Measurements from ENCODE around the gene TMCO4. TPM values are rescaled to one million over a fixed set of nuclear protein-coding genes. Genes with fewer than 3 reads are reported as not detected.
"Not testable (repeated sequence)": the region's sequence is repeated elsewhere in the genome, so short reads cannot be mapped to it uniquely, and the experiment has no call there.

Gene TMCO4
- total and polyA plus RNA-seq, 12 donors: 6.1 to 12.2 (median 8.0) TPM

DNA sequence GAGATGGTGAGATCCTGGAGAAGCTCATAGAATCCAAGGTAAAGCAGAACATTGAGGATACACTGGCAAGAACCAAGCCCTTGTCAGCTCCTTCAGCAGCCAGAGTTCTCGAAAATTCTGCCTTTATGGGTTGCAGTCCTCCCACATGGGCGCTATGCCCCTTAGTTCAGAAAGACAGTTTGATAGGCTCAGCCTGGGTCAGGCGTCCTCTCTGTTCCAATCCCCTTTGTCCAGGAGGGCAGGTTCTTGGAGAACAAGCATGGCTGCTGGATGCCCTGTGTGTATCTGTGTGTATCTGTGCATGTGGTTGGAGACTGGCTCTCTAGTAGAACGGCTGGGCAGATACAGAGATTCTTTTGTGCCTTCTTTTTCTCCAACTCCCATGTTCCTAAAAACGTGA, 163.7 kb downstream of the TMCO4 start:
- Histone ChIP-seq H3K36me3 (no peaks in the 10 kb centered on the region), H3K4me1 (peaks cover 0 to 9% (median 4%) of the 10 kb centered on the region in 9 donors), H3K27me3 (no peaks in the 10 kb centered on the region), H3K9me3 (no peaks in the 10 kb centered on the region), H3K4me3 (no peak overlapping the region), H3K27ac (no peak overlapping the region)
- no peak for DNase-seq
- ATAC-seq: peak in 1 of 8 donors; percentile 11
- intact Hi-C loops (cut with DNase I): no loop called here
- 87 to 92% methylated on average over 5 of the region's 5 CpGs for WGBS, 2 donors
- TF ChIP-seq, protein P1, sequence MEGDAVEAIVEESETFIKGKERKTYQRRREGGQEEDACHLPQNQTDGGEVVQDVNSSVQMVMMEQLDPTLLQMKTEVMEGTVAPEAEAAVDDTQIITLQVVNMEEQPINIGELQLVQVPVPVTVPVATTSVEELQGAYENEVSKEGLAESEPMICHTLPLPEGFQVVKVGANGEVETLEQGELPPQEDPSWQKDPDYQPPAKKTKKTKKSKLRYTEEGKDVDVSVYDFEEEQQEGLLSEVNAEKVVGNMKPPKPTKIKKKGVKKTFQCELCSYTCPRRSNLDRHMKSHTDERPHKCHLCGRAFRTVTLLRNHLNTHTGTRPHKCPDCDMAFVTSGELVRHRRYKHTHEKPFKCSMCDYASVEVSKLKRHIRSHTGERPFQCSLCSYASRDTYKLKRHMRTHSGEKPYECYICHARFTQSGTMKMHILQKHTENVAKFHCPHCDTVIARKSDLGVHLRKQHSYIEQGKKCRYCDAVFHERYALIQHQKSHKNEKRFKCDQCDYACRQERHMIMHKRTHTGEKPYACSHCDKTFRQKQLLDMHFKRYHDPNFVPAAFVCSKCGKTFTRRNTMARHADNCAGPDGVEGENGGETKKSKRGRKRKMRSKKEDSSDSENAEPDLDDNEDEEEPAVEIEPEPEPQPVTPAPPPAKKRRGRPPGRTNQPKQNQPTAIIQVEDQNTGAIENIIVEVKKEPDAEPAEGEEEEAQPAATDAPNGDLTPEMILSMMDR (IDR thresholded peaks at IDR 0.05): no peak

DNA sequence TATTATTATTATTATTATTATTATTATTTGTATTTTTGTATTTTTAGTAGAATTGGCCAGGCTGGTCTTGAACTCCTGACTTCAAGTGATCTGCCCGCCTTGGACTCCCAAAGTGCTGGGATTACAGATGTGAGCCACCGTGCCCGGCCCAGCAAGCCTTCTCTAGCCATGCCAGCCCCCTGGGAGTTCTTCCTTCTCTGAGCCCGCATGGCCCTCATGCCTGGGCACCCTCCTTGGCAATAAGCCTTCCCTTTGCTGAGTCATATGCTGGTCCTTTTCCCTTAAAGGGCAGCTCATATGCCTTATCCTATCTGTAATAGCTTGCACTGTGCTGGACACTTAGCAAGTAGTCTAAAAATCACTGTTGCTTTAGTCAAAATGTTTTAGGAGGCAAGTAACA, 164.1 kb downstream of the TMCO4 start:
- no peak overlapping the region for H3K4me3 ChIP-seq
- DNase-seq (no peak), ATAC-seq (peak in 4 of 8 donors; percentile 24 to 80 (median 61))
- H3K4me1 ChIP-seq: peaks cover 0 to 5% (median 2%) of the 10 kb centered on the region in 9 donors
- no peaks in the 10 kb centered on the region for H3K9me3 ChIP-seq
- WGBS, 2 donors: 92 to 94% methylated on average over 4 of the region's 4 CpGs
- no peaks in the 10 kb centered on the region for H3K36me3 ChIP-seq
- H3K27ac ChIP-seq: no peak overlapping the region
- no peaks in the 10 kb centered on the region for H3K27me3 ChIP-seq
- TF ChIP-seq, protein P1 (IDR thresholded peaks at IDR 0.05): no peak
- intact Hi-C loops (cut with DNase I): no loop called here

DNA sequence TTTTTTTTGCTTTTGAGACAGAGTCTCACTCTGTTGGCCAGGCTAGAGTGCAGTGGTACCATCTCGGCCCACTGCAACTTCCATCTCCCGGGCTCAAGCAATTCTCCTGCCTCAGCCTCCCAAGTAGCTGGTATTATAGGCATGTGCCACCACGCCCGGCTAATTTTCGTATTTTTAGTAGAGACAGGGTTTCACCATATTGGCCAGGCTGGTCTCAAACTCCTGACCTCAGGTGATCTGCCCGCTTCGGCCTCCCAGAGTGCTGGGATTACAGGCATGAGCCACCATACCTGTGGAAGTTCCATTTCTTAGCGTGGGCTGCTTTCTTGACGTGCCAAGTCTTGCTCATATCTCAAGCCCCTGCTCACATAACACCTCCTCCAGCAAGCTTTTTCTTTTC, 164.7 kb downstream of the TMCO4 start:
- WGBS, 2 donors: 95 to 99% methylated on average over 9 of the region's 9 CpGs
- H3K27me3 ChIP-seq; DNase-seq; H3K9me3 ChIP-seq; H3K4me3 ChIP-seq; H3K36me3 ChIP-seq; H3K4me1 ChIP-seq; intact Hi-C loops (cut with DNase I); H3K27ac ChIP-seq; ATAC-seq: not testable (repeated sequence)

DNA sequence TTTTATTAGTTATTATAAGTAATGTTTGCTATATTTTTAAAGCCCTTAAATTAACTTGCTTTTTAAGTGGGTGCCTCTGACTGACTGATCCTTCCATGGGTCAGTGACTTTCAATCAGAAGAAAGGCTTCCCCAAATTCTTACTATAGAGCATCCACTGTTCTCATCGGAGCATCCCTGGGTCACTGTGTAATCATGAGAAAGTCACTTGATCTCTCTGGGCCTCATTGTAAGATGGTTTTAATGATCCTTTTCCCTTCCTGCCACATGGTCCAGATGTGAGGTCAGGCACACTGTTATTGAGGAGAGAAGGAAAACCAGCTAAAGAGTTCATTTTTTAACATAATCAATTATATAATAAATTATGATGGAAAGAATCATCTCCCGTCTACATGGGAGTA, 166.6 kb downstream of the TMCO4 start:
- intact Hi-C loops (cut with DNase I): no loop called here
- Histone ChIP-seq H3K27me3 (no peaks in the 10 kb centered on the region), H3K4me1 (peaks cover 0 to 13% (median 4%) of the 10 kb centered on the region in 9 donors), H3K9me3 (no peaks in the 10 kb centered on the region), H3K27ac (no peak overlapping the region), H3K4me3 (no peak overlapping the region), H3K36me3 (peaks cover 0 to 17% (median 6%) of the 10 kb centered on the region in 9 donors)
- no peak for ATAC-seq
- TF ChIP-seq, protein P1 (IDR thresholded peaks at IDR 0.05): no peak
- DNase-seq: no peak
- WGBS, 2 donors: 85 to 92% methylated on average over 2 of the region's 2 CpGs

Other genes with a start within 250 kb of the TMCO4 start
- 10 to 100 TPM; 18.5 to 48.7 (median 35.1) TPM for gene NBL1, start 155.6 kb downstream of the TMCO4 start, total RNA-seq
- gene NBL1, start 155.6 kb downstream of the TMCO4 start, polyA plus RNA-seq: 10 to 100 TPM; 47.9 to 48.5 TPM
- gene HTR6, start 135.0 kb downstream of the TMCO4 start, total RNA-seq: not detected
- gene HTR6, start 135.0 kb downstream of the TMCO4 start, polyA plus RNA-seq: not detected
- not detected for gene RNF186, start 15.4 kb upstream of the TMCO4 start, total RNA-seq
- not detected for gene RNF186, start 15.4 kb upstream of the TMCO4 start, polyA plus RNA-seq
- gene OTUD3, start 82.5 kb upstream of the TMCO4 start, total RNA-seq: 1 to 10 TPM; 3.1 to 5.7 (median 4.0) TPM
- gene OTUD3, start 82.5 kb upstream of the TMCO4 start, polyA plus RNA-seq: 1 to 10 TPM; 1.2 to 3.0 TPM
- gene PLA2G2E, start 123.7 kb upstream of the TMCO4 start, total RNA-seq: not detected
- not detected for gene PLA2G2E, start 123.7 kb upstream of the TMCO4 start, polyA plus RNA-seq
- 100 to 1,000 TPM in 2 of 10 donors, 10 to 100 TPM in 5, 1 to 10 TPM in 3; 2.8 to 296 (median 32.6) TPM for gene PLA2G2A, start 179.7 kb upstream of the TMCO4 start, total RNA-seq
- gene PLA2G2A, start 179.7 kb upstream of the TMCO4 start, polyA plus RNA-seq: 100 to 1,000 TPM; 349 to 593 TPM